HEK293T (cell line): ENCODE measurements around the gene CFD.

Experiments used
- BHLHE40 ChIP-seq: fragments of 450-650 bp; IDR thresholded peaks from 2 replicates; pipeline ENCODE4 v1.6.1; 2016; ENCODE audit warnings: mild to moderate bottlenecking, moderate library complexity, borderline replicate concordance
- CTBP1 ChIP-seq: fragments of 450-650 bp; IDR thresholded peaks from 2 replicates; pipeline ENCODE4 v1.6.1; 2016; ENCODE audit warnings: borderline replicate concordance
- FOXM1 ChIP-seq: fragments of 450-650 bp; IDR thresholded peaks from 2 replicates; pipeline ENCODE4 v1.6.1; 2017; ENCODE audit warnings: mild to moderate bottlenecking, borderline replicate concordance
- LEF1 ChIP-seq: fragments of 450-650 bp; IDR thresholded peaks from 2 replicates; pipeline ENCODE4 v1.6.1; 2017; ENCODE audit warnings: mild to moderate bottlenecking, borderline replicate concordance
- NFRKB ChIP-seq: fragments of 450-650 bp; IDR thresholded peaks from 2 replicates; pipeline ENCODE4 v1.6.1; 2016; ENCODE audit warnings: mild to moderate bottlenecking, moderate library complexity
- SP1 ChIP-seq: fragments of 450-650 bp; IDR thresholded peaks from 2 replicates; pipeline ENCODE4 v1.6.1; 2017
- ZNF384 ChIP-seq: fragments of 450-650 bp; IDR thresholded peaks from 2 replicates; pipeline ENCODE4 v1.6.1; 2016
- TF ChIP-seq, protein P1 (sequence below): fragments of 450-650 bp; IDR thresholded peaks from 2 replicates; pipeline ENCODE4 v1.6.1; 2016

DNA sequence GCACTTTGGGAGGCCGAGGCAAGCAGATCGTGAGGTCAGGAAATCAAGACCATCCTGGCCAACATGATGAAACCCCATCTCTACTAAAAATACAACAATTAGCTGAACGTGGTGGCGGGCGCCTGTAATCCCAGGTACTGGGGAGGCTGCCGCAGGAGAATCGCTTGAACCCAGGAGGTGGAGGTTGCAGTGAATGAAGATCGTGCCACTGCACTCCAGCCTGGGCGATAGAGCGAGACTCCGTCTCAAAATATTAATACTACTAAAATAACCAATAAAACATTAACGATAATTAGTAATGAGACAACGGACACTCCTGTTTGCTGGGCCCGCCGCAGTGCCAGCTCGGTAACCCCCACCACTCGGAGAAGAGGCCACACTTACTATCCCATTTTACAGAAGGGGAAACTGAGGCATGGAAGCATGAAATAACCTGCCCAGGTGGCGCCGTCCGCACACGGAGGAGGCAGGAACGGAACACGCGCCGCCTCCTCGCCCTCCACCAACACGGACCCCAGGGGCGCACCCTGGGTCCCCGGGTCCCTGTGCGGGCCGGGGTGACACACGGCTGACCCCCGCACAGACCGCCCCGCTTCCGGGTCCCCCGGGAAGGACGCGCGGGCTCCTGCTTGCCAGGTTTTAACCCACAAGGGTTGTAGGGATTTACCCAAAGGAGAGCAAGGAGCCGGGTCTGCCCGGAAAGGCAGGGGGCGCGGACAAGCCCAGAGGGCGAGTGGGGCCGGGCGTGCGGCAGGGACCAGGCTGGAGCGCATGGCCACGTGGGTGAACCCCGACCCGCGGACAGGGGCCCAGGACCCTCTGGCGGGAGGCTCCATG, 52.0 kb downstream of the CFD start:
- no peak for TF ChIP-seq SP1
- TF ChIP-seq FOXM1, result no peak
- TF ChIP-seq LEF1, result no peak
- no peak for TF ChIP-seq CTBP1
- no peak for TF ChIP-seq BHLHE40
- TF ChIP-seq, protein P1, sequence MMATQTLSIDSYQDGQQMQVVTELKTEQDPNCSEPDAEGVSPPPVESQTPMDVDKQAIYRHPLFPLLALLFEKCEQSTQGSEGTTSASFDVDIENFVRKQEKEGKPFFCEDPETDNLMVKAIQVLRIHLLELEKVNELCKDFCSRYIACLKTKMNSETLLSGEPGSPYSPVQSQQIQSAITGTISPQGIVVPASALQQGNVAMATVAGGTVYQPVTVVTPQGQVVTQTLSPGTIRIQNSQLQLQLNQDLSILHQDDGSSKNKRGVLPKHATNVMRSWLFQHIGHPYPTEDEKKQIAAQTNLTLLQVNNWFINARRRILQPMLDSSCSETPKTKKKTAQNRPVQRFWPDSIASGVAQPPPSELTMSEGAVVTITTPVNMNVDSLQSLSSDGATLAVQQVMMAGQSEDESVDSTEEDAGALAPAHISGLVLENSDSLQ, result no peak
- TF ChIP-seq ZNF384, result no peak
- TF ChIP-seq NFRKB, result no peak
